SKM-1 treated with dmso at 0.1 percent for 144 hours (cell line): ENCODE results near the gene EPS8.

Experiments
- DNase-seq: peaks from one replicate; lab custom pipeline; 2025; ENCODE audit not compliant: unreplicated experiment; lab: John Stamatoyannopoulos, UW

Gene EPS8

DNA sequence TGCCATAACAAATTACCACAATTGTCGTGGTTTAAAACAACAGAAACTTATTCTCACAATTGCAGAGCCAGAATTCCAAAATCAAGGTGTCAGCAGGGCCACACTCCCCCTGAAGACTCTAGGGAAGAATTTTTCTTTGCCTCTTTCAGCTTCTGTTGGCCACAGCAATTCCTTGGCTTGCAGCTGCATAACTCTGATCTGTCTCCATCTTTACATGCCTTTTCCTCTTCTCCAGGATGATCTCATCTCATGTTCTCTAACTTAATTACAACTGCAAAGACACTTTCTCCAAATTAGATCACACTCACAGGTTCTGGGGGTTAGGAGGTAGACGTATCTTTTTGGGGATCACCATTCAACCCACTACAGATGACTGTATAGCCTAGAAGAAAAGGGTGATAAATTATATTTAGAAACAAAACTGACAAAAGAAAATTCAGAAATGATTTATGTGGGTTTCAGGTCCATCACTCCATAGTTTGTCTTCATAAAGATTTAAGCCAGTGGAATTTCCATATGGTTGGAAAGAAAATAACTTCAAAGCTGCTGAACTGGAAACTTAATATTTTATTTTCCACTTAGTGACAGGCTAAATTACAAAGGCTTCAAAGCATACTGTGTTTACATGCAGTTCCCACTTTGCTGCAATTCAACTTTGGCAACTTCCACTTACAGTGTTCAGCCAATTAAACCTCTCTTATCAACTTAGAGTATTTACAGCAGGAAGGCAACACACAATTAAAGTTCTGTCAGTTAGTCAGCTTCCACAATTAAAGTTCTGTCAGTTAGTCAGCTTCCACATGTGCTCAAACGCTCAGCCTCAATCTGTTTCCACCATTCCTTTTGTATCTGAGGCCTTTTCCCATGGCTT is 213.3 kb downstream of the EPS8 start:
- no peak for DNase-seq

- DNase-seq, result no peak
Measured at GRCh38 chr12:15574353-15574752, 214.8 kb downstream of the EPS8 start.
